PC-3 (cell line): Measurements from ENCODE around the gene CCNY. TPM values are rescaled to one million over a fixed set of nuclear protein-coding genes. Genes with fewer than 3 reads are reported as not detected.
A peak's percentile ranks its signal among the peaks of the same experiment; 100 is the strongest.

ENCODE experiments used
- ATAC-seq: fragments of 200-7000 bp; cut with Tn5 transposase; 2 replicates; pipeline ENCODE4 v1.9.1; 2020; ENCODE audit warnings: mild to moderate bottlenecking, moderate library complexity
- BruUV-seq: library from RNA; stranded (reverse); fragments of 400-500 nt; replicated peaks from 2 replicates; lab custom pipeline; 2021; lab: Mats Ljungman, UMichigan
- CTCF ChIA-PET: fragments of 300-600 bp; sonication (Branson Sonifier 250); formaldehyde crosslinking; loops from one replicate; lab custom pipeline; 2022; ENCODE audit warnings: antibody characterized with exemption; lab: Charles Lee
- POLR2A ChIA-PET: fragments of 300-600 bp; sonication (Branson Sonifier 250); formaldehyde crosslinking; loops from one replicate; lab custom pipeline; 2022; ENCODE audit warnings: antibody characterized with exemption; ENCODE audit not compliant: unreplicated experiment; lab: Charles Lee
- DNase-seq: peaks from one replicate; pipeline ENCODE4 v3.0.0-alpha.2; 2015
- H2AFZ ChIP-seq: fragments of 300-600 bp; sonication (generic); 2 replicates; pipeline ENCODE4 v1.6.0; 2016; ENCODE audit warnings: antibody characterized with exemption, low read length
- H3F3A ChIP-seq: fragments of 300-600 bp; sonication (generic); one replicate; pipeline ENCODE4 v1.6.0; 2017; ENCODE audit warnings: antibody characterized with exemption, low read length, control low read depth, mild to moderate bottlenecking; ENCODE audit not compliant: unreplicated experiment
- H3K27ac ChIP-seq: fragments of 300-600 bp; sonication (generic); 2 replicates; pipeline ENCODE4 v1.5.1; 2016; ENCODE audit warnings: mild to moderate bottlenecking, low read length
- H3K27me3 ChIP-seq: fragments of 300-600 bp; sonication (generic); 2 replicates; pipeline ENCODE4 v1.6.1; 2016; ENCODE audit warnings: low read length, mixed read lengths
- H3K36me3 ChIP-seq: fragments of 300-600 bp; sonication (generic); 2 replicates; pipeline ENCODE4 v1.6.1; 2016; ENCODE audit warnings: low read depth, mixed run types, low read length, mixed read lengths
- H3K4me1 ChIP-seq: fragments of 300-600 bp; sonication (generic); 2 replicates; pipeline ENCODE4 v1.5.1; 2016; ENCODE audit warnings: low read length; ENCODE audit not compliant: insufficient read depth
- H3K4me2 ChIP-seq: fragments of 300-600 bp; sonication (generic); 2 replicates; pipeline ENCODE4 v1.6.0; 2016; ENCODE audit warnings: low read length
- H3K4me3 ChIP-seq: fragments of 300-600 bp; sonication (generic); 2 replicates; pipeline ENCODE4 v1.5.1; 2016; ENCODE audit warnings: mild to moderate bottlenecking, low read length, mixed read lengths
- H3K79me2 ChIP-seq: fragments of 300-600 bp; sonication (generic); 2 replicates; pipeline ENCODE4 v1.6.1; 2017; ENCODE audit warnings: low read length, mixed read lengths
- H3K9ac ChIP-seq: fragments of 300-600 bp; sonication (generic); 2 replicates; pipeline ENCODE4 v1.6.0; 2016; ENCODE audit warnings: mild to moderate bottlenecking, low read length
- H3K9me2 ChIP-seq: fragments of 300-600 bp; sonication (generic); replicated peaks from 2 replicates; pipeline ENCODE4 v1.6.1; 2016; ENCODE audit warnings: mixed run types, low read length, mixed read lengths
- H3K9me3 ChIP-seq: fragments of 300-600 bp; sonication (generic); 2 replicates; pipeline ENCODE4 v1.6.1; 2016; ENCODE audit warnings: low read length, mixed read lengths
- H4K20me1 ChIP-seq: fragments of 300-600 bp; sonication (generic); 2 replicates; pipeline ENCODE4 v1.6.1; 2016; ENCODE audit warnings: low read length, mixed read lengths
- CTCF ChIP-seq: fragments of 300-600 bp; sonication (generic); conservative IDR thresholded peaks from 2 replicates; pipeline ENCODE4 v1.5.1; 2017; ENCODE audit warnings: antibody characterized with exemption, low read depth, mild to moderate bottlenecking, low read length
- EZH2 ChIP-seq: fragments of 300-600 bp; sonication (generic); IDR thresholded peaks from one replicate; pipeline ENCODE4 v1.6.1; 2017; ENCODE audit warnings: antibody characterized with exemption, mild to moderate bottlenecking, low read length; ENCODE audit not compliant: unreplicated experiment
- EZH2phosphoT487 ChIP-seq: fragments of 300-600 bp; sonication (generic); IDR thresholded peaks from 2 replicates; pipeline ENCODE4 v1.6.1; 2018; ENCODE audit warnings: mild to moderate bottlenecking, antibody characterized with exemption, low read length, borderline replicate concordance
- intact Hi-C: fragments of 100-400 bp; cut with micrococcal nuclease; formaldehyde crosslinking; loops from 2 replicates; pipeline ENCODE4 v1.9.0; 2023
- total RNA-seq: library from RNA; depleted of rRNA; stranded (reverse); fragments of >200 nt; gene quantifications from 2 replicates; pipeline ENCODE4 v1.2.3, GENCODE V29; 2014

Gene CCNY
- total RNA-seq, 1 experiment from 2014 or later: 146 TPM

DNA sequence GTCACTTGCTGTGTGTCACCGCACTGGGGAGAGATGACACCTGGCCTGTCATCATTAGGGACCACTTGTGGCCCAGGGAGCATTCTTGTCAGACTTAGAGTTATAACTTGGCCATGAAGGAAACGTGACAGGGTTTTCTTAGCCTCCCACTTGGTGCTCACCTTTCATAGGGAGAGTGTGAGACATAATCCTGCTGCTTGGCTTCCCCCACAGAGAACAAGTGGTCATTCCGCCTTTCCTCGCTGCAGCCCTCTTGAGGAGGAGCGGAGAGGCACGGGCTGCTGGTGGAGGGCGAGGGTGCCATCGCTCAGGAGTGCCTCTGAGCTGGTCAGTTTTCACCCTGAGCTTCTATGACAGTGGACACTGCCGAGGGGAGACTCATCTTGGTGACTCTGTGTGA, 143.8 kb downstream of the CCNY start:
- Histone ChIP-seq H2AFZ (no peak overlapping the region), H4K20me1 (0 out of 2 replicates have a peak, but pooled peaks cover 5% of the 10 kb centered on the region), H3K9ac (no peak overlapping the region), H3K4me2 (no peak overlapping the region), H3K4me1 (no peaks in the 10 kb centered on the region), H3K9me3 (no peaks in the 10 kb centered on the region), H3K9me2 (no peaks in the 10 kb centered on the region), H3K79me2 (peaks cover 22% of the 10 kb centered on the region), H3K27me3 (no peaks in the 10 kb centered on the region), H3F3A (no peaks in the 10 kb centered on the region), H3K4me3 (no peak overlapping the region), H3K27ac (no peak overlapping the region), H3K36me3 (peaks cover 8% of the 10 kb centered on the region; the same call in 1 of the 2 replicates)
- CTCF ChIA-PET: interaction anchor here (0.5 to 1.0 kb wide), 2 partner anchors 9 to 95 kb away, joined by 3 read pairs; no protein-coding TSS in a partner anchor
- peak; percentile 44 for DNase-seq
- intact Hi-C loops: no loop called here
- peak; percentile 74 for ATAC-seq
- TF ChIP-seq CTCF (peak; percentile 71), EZH2 (no peak)
- BruUV-seq: no TSS peak
- POLR2A ChIA-PET: no interaction called here

DNA sequence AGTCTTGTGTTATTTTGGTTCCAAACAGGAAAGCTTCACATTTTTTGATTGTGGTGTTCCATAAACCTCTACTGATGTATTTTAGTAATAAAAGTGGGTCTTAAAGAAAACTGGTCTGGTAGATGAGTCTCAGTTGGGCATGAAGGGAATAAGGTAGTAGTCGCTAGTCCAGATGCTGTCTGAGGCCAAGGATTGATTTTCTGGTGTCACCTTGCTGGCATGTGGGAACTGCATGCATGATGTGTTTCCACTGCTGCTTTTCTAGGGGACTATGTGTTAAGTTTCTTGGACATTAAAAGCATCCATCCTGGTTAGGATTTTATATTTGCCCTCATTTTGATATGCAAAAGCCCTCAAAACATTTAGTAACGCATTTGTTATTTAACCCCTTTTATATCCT, 145.1 kb downstream of the CCNY start:
- TF ChIP-seq EZH2phosphoT487 (no peak), CTCF (no peak), EZH2 (no peak)
- peaks cover 22% of the 10 kb centered on the region for H3K79me2 ChIP-seq
- intact Hi-C loops: no loop called here
- peaks cover 14% of the 10 kb centered on the region; the same call in 1 of the 2 replicates for H3K36me3 ChIP-seq
- H3K27ac ChIP-seq: no peak overlapping the region
- H4K20me1 ChIP-seq: 0 out of 2 replicates have a peak, but pooled peaks cover 5% of the 10 kb centered on the region
- DNase-seq (no peak), ATAC-seq (no peak; the same call in 1 of the 2 replicates)
- no peak overlapping the region for H3K9ac ChIP-seq
- H3F3A ChIP-seq: no peaks in the 10 kb centered on the region
- CTCF ChIA-PET: interaction anchor here (0.6 kb wide), 1 partner anchor 20 kb away, joined by 3 read pairs; no protein-coding TSS in a partner anchor
- H3K4me1 ChIP-seq: no peaks in the 10 kb centered on the region
- POLR2A ChIA-PET: interaction anchor here (0.6 kb wide), 1 partner anchor 115 kb away, joined by 3 read pairs; no protein-coding TSS in a partner anchor
- no peaks in the 10 kb centered on the region for H3K9me2 ChIP-seq
- H3K9me3 ChIP-seq: no peaks in the 10 kb centered on the region
- no peak overlapping the region for H3K4me2 ChIP-seq
- no TSS peak for BruUV-seq
- no peak overlapping the region for H2AFZ ChIP-seq
- H3K4me3 ChIP-seq: no peak overlapping the region
- H3K27me3 ChIP-seq: no peaks in the 10 kb centered on the region

DNA sequence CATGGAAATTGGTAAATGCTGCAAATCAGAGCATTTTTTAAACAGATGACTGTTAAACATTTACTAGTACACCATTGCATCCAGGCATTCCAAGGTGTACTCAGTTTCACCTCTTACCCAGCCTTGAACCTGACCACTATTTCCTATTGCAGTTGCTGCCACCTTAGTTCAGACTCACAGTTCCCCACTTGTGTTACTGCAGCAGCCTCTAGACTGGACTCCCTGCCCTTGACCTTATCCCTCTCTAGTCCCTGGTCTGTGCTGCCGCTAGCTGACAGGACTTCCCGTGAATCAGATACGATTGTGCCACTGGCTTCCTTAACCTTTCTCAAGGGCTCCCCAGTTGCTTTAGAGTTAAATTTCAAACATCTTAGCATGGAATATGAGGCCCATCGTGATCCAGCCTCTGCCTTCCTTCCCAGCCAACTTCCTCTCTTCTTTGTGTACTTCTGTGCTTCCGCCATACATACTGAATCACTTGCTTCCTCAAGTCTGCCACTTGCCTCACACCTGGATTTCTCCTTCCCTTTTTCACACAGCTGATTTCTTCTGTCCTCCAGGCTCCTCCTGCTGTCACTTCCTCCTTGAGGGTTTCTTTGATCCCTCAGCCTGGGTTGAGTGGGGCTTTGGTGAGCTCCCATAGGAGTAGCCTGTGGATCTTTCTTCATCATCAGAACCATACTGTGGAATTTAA, 150.1 kb downstream of the CCNY start:
- no peaks in the 10 kb centered on the region for H3K27me3 ChIP-seq
- no peak overlapping the region for H3K27ac ChIP-seq
- 0 out of 2 replicates have a peak, but pooled peaks cover 5% of the 10 kb centered on the region for H4K20me1 ChIP-seq
- H3K9me2 ChIP-seq: no peaks in the 10 kb centered on the region
- no peak overlapping the region for H3K9ac ChIP-seq
- ChIA-PET CTCF (no interaction called here), POLR2A (no interaction called here)
- TF ChIP-seq CTCF (no peak), EZH2 (no peak), EZH2phosphoT487 (no peak)
- no peak overlapping the region for H3K4me2 ChIP-seq
- H3K9me3 ChIP-seq: no peaks in the 10 kb centered on the region
- no TSS peak for BruUV-seq
- no peak for DNase-seq
- no peak for ATAC-seq
- H3K4me1 ChIP-seq: no peaks in the 10 kb centered on the region
- no peak overlapping the region for H2AFZ ChIP-seq
- no peaks in the 10 kb centered on the region for H3F3A ChIP-seq
- H3K36me3 ChIP-seq: peaks cover 14% of the 10 kb centered on the region; the same call in 1 of the 2 replicates
- H3K79me2 ChIP-seq: peaks cover 20% of the 10 kb centered on the region
- intact Hi-C loops: no loop called here
- H3K4me3 ChIP-seq: no peak overlapping the region
